HG03280 (cell line): ENCODE results near the gene MPDZ.

Source experiments
- ATAC-seq: cut with Tn5 transposase; IDR thresholded peaks from one replicate; pipeline ENCODE4 v1.9.1; 2021; ENCODE audit warnings: mild to moderate bottlenecking, moderate library complexity; ENCODE audit not compliant: unreplicated experiment

Gene MPDZ

DNA sequence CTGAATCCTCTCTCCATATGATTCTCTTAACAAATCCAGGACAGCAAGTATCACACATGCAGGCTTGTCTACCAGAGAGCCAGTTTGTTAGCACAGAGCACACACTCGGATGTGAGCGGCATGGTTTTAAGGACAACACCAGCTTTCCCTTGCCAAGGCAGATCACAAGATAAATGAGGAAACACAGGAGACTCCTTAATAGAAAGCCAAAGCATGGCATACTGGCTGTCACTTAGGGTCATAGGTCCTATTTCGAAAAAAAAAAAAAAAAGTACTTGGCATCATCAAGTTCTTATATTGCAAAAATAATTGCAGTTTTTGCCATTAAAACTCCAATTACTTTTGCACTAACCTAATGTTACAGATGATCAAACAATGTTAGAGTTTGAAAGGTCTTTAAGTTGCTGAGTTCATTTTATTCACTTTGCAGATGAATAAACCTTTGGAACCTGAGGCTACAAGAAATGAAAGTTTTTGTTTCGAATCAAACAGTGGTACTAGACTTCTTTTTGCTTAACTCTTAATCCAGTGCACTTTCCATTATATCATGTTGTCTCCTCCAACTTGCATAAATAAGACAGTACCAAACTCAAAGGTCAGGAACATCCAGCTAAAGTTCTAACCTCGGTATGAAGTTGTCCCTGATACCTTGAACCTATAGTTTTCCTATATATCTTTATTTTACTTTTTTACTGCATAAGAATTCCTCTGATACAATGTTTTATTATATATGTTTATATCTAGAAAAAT, 138.5 kb downstream of the MPDZ start:
- ATAC-seq: no peak

DNA sequence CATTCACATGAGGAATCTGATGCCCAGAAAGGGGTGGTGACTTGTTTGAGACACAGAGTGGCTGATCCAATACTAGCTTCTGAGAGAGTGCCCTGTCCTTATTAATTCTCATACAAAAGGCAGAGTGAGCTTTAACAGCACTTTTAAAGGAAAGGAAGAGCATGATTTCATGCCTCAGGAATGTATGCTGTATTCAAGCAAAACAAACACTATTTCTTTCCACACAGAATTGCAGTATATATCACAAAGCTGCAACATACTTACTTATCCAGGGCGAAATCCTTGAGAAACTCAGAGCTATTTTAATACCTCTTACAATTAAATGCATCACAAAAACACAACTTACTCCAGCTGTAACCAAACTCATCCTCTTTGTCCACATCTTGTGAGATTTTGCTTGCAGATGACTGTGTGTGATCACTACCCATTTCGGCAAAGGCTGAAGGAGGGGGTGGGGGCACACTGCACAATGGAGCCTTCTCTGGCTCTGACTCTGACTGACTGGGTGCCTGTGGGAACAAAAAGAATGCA, 139.8 kb downstream of the MPDZ start:
- no peak for ATAC-seq

DNA sequence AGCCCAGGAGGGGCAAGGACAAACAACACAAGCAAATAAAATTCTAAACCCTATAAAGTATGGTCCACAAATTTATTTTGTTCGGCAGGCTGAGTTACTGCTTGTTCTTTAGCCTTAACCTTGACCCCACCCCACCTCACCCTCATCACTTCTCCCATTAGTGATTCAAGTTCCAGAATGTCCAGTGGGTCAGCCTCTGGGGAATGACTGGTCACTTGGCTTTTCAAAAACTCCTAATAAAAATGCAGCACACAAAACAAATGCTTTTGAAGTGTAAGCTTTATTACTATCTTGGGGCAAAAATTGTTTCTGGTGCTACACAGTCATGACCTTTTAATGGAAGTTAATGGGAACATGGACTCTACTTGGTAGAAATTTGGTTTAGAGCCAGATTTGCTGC, 142.1 kb downstream of the MPDZ start:
- ATAC-seq: no peak

DNA sequence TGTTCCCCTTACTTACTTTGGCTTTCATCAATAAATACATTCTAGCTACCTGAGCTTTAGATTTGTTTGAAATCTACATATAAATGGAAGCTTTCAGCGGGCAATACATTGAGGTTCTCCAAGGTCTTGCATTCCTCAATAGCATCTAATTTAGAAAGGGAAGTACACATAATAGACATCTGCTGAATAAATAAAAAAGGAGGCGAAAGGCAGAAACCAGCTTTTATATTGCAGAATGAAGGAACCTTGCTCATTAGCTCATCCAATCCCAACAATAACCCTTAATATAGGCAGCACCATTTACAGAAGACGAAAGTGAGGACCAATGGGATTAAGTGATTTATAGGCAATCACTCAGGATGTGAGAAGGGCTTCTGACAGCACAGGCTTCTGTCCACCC, 147.5 kb downstream of the MPDZ start:
- no peak for ATAC-seq

DNA sequence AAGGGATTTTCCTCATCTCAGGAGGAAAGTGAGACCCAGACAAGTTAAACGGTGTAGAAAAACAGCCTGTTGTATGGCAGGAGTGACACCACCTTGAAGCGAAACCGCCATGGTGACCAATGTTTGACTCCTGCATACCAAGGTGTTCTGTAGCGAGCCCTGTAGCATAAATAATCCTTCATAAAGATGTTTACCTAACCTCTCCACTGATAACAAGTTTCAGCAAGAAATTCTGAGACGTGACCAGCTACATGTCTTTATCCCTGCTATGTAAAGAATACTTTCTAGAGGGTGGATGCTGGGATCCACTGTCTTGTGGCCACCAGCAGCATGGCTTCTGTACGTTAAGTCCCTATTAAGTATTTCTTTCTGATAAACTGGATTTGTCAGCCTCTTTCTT, 148.1 kb downstream of the MPDZ start:
- no peak for ATAC-seq

DNA sequence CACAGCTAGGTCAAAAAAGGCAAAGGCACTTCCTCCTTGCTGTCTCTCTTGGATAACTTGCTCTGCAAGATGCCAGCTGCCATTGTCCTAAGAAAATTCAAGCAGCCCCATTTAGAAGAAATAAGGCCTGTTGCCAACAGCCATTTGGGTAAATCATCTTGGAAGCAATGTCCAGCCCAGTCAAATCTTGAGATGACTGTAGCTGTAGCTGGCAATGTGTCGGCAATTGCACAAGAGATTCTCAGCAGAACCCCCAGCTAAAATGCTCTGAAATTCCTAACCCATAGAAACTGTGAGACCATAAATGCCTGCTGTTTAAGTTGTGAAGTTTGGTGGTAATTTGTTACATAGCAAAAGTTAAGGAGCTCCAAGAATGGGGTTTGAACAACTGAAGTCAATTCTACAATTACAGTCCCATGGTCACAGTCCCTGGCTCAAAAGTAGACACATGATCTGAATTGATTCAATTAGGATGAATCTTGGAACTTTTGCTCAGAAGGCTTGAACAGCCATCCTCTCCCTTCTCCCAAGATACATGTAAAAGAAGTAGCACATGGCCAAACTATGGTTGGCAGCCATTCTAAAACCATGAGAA, 151.1 kb downstream of the MPDZ start:
- no peak for ATAC-seq

DNA sequence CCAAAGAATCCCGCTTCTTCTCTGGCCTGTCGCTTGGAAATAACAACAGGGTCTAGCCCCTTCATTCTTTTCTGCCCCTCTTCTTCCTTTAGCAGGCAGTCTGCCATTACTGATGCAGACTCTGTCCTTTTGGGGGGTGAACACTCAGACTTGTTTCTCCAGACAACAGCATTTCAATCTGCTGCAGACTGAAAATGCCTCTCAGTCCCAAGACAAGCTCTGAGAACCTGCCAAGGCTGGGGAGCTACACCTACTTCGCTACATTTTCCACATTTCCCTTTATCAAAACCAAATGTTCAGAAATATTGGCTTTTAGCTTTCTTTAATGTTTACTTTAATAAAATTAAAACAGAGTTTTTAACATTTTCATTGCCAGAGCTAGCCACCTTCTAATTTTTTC, 152.4 kb downstream of the MPDZ start:
- no peak for ATAC-seq

DNA sequence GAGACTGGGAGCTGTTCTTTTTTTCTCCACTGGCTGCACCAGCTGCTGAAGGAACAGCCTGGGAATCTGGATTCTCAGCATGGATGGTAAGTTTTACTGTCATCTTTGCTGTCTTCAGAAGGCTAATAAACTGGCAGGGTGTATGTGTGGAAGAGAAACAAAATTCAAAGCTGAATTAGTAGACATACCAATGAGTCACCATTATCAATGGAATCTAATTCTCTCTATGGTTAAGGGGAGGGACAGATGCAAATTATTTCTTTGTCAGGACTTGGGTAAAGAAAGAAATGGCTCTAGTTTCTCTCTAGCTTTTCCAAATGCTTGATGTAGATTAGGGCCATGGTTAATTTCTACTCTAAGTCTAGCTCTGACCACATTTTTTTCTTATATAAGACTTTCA, 154.2 kb downstream of the MPDZ start:
- no peak for ATAC-seq

DNA sequence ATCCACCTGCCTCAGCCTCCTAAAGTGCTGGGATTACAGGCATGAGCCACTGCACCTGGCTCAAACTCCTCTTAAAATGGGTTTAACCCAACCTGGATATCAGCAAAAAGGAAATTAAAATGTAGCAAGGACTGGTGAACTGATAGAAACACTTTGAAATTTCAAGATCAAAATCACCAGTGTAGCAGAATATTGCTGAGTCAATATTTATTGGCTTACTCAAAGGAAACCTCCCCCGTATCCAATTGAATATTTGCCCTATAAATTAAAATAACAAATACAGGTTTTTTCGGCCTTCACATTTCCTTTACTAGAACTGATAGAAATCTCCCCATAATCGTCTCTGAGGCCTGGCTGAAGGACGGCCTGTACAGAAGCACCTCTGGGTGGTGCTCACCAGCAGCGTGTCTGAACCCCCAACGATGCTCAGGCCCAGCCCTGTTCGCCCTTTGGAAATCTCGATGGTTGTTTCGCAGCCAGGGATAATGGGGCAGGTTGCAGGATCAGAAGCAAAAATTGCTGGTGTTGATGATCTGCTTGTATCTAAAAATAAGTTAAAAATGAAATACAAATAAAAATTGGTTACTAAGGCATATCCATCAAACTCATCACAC, 156.6 kb downstream of the MPDZ start:
- no peak for ATAC-seq

DNA sequence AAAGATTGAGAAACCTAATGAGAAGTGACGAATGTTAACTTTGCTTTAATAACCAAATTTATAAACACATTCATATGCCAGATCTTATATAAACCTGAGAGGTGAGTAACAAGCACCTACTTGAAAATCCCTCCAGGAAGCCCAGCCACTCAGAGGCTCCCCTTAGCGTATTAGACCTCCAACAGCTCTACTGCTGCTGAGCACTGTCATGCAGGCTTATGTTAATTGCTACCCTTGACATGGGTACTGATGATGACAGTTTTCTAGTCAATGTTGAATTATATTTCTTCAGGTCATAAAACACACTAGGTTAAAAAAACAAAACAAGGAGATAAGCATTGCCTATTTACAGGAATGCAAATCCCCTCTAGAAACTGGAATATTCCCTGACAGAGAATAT, 161.2 kb downstream of the MPDZ start:
- no peak for ATAC-seq

DNA sequence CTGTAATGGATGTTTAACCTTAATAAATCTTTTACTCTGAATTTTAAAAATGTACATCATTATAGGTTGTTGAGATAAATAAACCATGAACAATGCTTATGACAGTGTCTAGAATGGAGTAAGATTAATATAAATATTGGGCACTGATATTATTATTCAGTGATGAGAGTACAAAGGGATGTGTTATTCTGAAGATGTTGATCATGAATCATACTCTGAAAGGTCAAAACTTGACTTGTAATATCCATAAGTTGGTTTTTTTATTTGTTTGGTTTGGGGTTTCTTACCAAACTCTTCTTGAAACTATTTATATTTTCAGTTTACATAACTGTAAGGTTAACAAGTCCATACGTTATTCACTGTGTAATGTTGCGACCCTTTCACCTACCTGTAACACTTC, 163.2 kb downstream of the MPDZ start:
- no peak for ATAC-seq

DNA sequence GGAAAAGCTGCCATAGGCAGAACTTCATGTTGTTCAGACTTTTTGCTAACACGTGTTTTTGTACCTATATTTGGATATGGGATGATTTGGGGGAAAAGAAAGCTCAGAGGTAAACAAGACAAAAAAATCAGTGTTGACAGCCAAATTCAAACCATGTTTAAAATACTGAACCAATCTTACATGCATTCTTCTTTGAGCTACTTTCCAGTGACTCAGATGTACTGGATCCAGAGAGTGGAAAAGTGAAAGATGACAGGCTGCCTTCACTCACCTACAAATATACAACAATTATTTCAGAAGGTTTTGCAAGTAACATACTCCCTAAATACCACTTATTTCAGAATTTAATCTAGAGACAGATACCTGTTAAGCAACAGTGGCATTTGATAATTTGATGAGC, 165.7 kb downstream of the MPDZ start:
- ATAC-seq: no peak

DNA sequence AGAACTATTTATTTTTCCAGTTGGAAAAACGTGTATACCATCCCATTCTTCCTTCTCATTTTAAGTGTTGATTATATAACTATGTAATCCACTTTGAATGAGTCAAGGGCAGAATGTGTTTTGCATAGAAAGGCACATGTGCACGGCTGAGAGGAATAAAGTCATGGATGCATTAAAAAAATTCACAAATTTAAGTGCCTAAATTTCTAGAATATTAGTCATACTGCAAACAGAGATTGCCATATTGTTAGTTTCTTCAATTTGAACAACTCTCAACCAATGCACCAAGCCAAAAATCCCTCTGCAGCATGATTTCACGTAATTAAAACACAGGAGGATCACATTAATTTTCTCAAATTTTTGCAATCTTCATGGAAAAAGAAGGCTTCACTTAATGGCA, 166.3 kb downstream of the MPDZ start:
- ATAC-seq: no peak

DNA sequence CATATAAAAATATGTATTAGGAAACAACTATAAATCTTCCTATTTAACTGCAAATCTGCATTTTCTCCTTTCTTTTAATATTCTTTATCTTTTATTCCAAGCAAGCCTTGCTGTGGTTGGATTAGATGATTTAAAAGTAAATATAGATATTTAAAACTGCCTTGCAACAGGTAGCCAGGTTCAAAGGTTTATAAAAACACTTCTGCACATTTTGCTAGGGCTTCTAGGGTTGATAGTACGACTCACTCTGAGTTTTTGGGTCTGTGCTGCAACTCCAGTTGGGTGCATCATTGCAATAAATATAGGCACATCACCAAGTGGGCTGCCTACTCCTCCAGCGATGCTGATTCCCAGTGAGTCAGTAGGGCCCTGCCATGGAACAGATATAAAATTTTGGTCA, 167.7 kb downstream of the MPDZ start:
- ATAC-seq: no peak

DNA sequence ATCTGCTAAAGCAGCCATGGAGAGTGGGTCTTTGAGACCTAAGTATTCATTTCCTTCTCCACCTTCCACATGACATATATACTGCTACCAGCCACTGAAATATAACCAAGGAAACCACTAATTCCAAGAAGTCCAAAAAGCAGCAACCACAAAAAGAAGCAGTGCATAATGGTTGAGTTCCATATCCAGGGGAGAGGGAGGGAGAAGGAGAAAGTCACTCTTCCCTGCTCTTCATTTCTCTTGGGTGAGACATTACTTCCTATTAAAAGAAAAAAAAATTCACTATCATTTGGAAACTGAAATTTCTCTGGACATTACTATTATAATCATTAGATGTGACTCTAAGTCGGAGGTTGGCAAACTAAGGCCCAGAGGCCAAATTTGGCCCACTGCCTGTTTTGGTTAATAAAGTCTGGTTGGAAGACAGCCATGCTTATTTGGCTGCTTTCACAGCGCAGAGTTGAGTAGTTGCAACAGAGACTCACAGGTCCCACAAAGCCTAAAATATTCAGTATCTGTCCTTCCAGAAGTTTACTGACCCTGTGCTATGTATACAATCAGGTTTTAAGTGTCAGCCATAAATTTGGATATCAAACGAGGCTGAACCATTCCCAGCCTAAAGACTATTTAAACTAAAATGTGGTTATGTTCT, 168.6 kb downstream of the MPDZ start:
- ATAC-seq: no peak

DNA sequence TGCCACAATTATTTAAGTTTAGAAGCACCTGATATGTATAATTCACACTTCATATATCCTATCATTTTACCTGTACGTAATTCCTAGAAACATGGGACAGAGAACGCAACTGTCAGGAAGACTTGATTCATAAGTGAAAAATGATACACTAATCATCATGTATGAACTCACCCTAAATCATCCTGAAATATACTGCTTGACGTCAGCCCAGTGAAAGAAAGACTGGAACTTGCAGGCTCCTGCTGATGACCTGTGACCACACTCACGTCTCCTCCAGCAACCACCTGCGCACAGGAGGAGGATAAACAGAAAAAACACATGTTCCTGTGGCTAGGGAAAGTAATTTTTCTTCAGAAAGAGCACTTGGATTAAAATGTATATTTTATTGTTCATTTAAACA, 169.7 kb downstream of the MPDZ start:
- ATAC-seq: no peak

DNA sequence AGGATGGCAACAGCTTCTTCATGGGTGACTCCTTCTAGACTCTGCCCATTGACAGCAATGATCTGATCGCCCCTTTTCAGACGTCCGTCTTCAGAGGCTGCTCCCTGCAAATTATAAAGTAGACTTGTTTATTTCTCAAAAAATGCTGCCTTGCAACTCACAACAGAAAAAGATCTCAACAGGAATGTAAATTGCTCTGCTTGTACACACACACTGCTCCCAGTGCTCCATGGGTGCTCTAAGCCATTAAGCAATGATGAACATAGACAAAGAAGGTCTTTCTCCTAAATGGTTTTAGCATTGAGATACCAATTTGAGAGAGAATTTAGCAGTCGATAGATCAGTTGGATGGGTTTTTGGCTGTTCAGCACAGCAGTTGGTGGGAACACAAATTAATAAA, 172.5 kb downstream of the MPDZ start:
- no peak for ATAC-seq

DNA sequence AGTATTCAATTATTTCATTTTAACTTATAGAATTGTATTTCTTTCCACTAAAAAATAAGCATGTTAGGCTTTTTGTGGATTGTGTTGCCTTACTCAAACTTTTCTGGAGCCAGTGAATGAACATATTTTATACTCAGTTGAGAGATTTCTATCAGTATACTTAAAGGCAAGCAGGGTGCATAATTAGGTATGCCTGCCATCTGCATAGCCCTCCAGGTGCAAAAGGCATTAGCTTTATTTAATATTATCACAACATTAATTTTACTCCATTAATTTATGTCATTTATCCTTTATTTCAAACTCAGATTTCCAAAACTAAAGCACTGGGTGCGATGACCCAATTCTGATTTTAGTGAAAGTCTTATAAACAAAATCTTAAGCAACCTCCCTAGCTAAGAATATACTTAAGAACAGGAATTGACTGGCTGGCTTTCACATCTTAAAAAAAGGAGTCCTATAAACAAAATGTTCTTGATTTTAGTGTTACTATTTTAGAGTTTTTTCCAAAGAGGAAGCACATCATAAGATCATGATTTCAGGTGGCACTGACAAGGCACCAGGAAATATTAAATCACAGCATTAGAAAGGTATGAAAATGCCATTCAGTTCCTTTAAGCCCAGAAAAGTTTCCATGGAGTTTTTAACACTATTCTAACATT, 178.4 kb downstream of the MPDZ start:
- no peak for ATAC-seq

DNA sequence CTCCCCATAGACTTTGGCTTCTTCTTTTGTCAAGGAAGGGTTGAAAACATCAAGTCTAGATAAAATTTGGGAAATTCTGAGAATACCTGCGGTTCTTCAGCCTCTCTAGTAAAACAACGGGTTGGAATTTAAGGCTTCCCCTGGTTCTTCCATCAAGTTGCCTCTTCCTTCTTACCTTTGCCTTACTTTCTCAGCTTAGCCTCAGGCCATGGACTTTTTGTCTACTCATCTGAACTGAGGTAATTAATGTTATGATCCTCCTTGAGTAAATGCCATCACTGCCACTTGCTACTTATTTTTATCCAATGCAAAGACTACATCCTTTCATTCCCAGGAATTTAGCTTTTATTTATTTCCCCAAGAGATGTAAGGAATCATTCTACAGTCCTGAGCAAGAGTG, 184.4 kb downstream of the MPDZ start:
- ATAC-seq: no peak

DNA sequence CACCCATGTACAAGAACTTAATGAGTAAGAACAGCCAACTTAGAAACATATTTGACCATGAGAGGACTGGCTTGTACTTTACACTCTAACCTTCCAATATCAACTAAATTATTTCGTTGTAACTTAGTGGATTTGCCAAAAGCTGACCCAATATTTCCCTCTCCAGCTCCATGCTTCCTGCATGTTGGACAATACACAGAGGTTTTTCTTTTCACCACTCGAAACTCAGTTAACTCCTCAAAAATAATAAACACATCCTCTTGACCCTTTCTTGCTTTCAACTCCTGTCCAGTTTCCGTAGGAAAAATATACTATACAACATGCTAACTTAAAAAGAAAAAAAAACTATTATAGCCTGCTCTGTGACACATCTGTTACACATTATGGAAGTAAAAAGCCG, 188.9 kb downstream of the MPDZ start:
- ATAC-seq: no peak

DNA sequence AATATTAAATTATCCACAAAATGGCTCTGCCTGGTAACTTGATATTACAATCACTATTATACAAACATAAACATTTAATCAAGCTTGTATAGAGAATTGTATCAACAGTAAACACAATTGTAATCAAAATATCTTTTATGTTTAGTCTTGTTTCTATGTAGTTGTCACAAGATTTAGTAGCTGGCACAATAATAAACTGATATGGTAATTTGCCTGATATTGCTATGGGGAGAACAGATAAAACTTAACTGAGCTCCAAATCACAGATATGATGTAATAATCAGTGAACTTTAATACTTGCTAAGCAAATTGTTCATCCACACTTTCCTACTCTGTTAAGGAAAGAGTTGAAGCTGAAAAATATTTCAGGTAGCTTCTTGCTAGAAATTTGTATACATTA, 189.8 kb downstream of the MPDZ start:
- ATAC-seq: no peak
